ENCODE data around the gene MAVS.
A peak's percentile ranks its signal among the peaks of the same experiment; 100 is the strongest.
"Not testable (repeated sequence)": the region's sequence is repeated elsewhere in the genome, so short reads cannot be mapped to it uniquely, and the experiment has no call there.

The MAVS gene

DNA sequence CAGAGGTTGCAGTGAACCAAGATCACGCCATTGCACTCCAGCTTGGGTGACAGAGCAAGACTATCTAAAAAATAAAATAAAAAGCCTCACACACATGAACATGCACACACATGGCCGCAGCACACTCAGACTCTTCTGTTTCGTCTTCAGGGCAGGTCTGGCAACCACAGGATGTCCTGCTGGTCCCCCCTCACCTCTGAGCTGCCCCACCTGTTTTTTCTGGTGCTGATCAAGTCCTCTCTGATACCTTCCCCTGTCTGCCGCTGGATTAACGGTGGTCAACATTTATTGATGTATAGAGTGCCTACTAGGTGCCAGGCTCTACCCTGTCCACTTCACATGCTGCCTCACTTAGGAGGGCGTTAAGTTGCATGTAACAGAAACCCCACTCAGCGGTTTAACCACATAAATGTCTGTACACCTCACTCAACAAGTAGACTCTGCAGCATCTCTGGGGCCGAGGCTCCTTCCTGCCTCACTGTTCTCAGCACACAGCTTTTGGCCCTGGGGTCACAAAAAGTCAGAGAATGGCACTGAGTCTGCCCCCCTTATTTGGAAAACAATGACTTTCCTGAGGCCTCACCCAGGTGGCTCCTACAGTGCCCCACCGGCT lies 30.8 kb upstream of the MAVS start:
- DNase-seq = no peak

DNA sequence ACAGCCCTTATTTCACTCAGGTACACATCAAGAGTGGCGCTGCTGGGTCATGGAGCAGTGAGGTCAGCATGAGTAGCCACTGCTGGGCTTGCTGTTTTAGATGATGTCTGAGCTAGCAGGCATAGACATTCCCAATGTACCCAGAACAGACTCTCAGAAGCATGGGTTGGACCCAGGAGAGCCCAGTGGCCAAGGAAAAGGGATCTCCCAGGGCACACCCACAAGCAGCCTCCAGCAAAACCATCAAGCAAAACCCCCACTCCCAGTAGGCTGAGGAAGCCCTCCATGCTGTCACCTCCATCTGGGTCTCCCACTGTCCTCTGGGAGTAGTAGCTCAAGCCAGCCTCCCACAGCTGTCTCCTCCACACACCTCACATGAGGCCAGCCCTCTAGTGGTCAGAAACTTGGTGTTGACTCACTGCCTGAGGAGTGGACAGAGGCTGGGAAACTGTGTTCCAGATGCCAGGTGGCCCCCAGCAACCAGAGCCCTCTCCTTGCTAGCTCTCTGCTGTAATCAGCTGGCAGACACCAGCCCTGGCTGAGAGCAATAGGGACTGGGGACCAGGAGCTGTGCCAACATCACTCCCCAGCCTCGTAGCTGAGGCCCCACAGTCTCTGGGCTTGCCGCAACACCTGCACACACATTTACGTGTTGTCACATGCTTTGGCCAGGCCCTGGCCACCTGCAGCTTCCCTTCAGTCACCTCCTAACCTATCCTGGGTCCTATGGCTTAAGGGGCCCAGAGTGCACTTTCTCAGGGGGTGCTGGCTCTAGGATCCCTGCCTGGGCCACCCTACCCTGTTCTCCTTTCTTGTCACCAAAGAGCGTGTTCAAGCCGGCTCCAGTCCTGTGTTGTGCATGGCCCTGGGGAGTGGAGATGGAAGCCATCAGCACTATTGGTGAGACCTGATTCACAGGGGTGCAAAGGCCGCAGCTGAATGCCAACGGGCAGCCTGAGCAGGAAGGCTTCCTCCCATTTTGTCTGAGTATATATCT lies 28.2 kb upstream of the MAVS start:
- peak; percentile 85 for DNase-seq

DNA sequence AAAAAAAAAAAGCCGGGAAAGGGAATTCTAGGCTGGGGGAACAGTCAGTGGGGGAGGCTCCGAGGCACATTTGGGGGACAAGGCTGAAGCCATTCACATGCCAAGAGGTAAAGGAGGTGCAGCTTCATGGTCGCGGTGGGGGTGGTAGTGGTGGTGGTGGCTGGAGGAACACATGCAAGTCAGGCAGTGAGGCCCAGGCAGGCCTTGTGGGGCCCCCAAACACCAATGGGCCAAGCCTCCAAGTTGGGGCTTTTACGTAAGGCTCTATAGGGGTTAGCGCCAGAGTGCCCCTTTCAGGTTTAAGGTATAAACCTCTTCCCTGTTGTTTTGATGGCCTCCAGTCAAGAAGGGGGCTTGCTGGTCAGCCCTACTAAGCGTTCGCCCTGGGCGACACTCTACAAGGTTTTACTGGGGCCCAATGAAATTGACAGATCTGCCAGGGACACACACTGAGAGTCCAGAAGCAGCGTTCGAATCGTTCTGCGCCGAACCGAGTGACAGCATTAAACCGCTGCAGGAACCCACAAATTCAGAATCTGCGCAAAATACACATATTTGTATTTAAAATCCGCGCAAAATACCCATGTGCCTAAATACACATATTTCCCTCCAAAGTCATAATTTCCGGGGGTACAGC lies 27.1 kb upstream of the MAVS start:
- DNase-seq = peak; percentile 37

DNA sequence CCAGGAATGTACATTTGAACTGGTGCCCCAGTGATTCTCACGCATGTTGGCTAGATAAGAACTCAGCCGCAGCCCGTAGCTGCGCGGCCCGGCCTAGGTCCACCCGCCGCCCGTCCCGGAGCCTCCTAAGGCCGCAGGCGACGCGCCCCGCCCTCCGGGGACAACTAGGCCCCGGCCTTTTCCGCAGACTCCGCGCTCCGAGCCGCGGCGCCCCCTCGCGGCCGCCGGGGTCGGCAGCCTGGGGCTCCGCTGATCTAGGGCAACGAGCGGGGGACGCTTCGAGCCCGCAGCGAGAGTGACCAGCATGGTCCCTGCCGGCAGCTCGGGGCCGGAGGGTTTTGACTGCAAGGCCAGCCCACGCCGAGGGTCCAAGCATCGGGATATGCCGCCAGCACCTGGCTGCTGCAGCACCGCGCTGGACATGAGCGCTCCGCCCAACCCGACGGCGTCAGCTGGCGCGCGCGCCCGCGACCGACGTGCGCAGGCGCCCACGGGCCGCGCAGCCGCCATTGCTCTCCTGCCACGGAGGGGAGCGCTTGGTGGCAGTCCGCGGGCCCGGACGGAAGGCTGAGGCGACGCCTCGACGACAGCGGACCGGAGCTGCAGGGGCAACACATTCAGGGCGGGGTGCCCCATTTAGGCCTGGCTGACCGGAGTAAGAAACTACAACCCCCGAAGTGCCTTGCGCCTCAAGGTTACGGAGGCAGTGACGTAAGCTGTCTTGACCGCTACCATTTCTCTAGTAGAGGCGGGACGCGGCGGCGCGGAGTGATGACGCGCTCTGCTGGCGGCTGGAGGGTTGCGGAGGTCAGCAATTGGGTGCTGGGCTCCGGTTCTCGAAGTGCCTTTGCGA lies 26.4 kb upstream of the MAVS start, which contains the start of gene AP5S1:
Gene AP5S1 (plus strand): TSS at position 500 of the 853 bp plus-strand sequence. CDS start 1,571 bp downstream, outside the sequence.
- DNase-seq = peak; percentile 97

DNA sequence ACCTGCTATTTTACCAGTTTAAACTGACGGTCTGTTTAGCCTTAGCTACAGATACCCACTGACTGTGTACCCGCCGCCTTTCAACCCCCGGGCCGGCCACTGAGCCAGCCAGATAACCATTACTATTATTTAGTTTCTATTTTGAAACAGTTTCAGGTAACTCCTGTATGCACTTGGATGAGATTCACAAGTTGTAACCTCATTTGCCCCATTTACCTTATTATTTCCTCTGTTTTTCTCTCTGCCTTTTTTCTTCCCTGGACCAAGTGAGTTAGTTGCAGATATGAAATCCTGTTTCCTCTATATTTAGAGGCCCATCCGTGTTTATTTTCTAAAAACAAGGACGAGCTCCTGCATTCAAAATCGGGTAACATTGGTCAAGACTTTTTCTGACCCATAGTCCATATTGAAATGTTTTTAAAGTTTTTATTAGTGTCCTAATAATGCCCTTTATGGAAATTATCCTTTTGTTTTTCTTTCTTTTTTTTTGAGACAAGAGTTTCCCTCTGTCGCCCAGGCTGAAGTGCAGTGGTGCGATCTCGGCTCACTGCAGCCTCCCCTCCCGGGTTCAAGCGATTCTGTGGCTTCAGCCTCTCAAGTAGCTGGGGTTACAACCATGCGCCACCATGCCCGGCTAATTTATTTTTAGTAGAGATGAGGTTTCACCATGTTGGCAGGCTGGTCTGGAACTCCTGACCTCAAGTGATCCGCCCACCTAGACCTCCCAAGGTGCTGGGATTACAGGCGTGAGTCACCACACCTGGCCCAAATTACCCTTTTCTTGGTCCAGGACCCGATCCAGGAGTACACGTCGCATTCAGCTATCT lies 25.5 kb upstream of the MAVS start:
- no peak for DNase-seq

DNA sequence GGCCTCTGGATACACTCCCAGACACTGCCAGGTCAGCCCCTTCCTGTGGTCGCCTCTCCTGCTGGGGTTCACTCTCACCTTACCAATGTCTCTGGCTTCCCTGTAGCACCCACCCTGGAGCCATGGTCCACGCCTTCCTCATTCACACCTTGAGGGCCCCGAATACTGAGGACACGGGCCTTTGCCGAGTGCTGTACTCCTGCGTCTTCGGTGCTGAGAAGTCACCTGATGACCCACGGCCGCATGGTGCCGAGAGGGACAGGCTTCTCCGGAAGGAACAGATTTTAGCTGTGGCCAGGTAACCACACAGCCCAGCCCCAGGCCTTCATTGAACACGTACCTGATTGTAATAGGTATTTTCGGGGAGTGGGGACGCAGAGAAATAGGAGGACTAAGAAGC lies 24.6 kb upstream of the MAVS start:
- no peak for DNase-seq

DNA sequence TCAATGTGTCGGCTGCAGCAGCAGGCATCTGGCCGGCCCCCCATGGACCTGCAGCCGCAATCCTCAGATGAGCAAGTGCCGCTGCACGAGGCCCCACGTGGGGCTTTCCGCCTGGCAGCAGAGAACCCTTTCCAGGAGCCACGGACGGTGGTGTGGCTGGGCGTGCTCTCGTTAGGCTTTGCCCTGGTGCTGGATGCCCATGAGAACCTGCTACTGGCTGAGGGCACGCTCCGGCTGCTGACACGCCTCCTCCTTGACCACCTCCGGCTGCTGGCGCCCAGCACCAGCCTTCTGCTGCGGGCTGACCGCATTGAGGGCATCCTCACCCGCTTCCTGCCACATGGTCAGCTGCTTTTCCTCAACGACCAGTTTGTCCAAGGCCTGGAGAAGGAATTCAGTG lies 22.8 kb upstream of the MAVS start:
- DNase-seq = no peak

DNA sequence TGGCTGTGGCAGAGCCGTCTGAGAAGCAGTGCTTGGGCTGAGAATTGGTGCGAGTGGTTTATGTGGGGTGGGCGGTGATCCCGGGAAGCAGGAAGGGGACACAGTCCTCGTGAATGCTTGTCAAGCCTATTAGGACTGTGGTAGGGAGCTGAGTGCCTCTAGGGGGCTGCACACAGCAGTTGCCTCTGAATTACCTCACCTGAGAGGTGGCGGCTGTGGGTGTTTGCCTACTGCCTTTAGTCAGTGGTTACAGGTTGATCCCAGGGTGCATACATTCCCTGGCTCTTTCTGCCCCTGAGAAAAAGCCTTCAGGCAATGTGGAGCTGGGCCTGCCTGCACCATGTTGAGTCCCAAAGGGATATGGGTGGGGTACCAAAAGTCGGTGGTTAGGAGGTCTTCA lies 21.1 kb upstream of the MAVS start:
- DNase-seq = no peak

DNA sequence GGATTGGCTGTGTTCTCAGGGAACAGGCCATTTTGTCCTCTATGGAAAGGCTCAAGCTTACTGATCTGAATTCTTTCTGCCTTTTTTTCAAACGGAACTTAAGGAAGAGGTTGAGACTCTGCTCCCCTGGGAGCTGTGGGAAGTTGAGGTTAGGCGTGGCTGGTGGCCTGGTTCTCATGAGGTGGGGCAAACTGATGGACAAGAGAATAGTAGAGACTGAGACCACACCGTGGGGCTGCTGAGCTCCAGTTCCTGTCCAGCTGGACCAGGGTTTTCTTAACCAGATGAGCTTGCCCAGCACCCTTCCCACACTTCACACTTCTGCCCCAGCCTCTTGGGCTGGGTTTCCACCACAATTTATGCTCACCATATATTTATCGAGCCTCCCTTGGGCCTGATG lies 20.2 kb upstream of the MAVS start:
- no peak for DNase-seq

DNA sequence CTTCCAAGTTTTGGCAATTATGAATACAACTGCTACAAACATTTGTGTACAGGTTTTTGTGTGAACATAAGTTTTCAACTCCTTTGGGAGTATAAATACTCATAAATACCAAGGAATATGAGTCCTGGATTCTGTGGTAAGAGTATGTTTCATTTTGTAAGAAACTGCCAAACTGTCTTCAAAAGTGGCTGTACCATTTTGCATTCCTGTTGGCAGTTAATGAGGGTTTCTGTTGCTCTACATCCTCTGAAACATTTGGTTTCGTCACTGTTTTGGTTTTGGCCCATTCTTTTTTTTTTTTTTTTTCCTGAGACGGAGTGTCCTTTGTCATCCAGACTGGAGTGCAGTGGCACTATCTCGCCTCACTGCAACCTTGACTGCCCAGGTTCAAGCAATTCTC lies 17.8 kb upstream of the MAVS start:
- DNase-seq = no peak

DNA sequence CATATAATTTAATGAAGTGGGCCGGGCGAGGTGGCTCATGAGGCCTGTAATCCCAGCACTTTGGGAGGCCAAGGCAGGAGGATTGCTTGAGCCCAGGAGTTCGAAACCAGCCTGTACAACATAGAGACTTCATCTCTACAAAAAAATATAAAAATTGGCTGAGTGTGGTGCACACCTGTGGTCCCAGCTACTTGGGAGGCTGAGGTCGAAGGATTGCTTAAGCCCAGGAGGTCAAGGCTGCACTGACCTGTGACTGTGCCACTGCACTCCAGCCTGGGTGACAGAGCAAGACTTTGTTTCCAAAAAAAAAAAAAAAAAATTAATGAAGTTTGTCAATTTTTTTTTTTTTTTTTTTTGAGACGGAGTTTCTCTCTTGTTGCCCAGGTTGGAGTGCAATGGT lies 16.7 kb upstream of the MAVS start:
- not testable (repeated sequence) for DNase-seq

DNA sequence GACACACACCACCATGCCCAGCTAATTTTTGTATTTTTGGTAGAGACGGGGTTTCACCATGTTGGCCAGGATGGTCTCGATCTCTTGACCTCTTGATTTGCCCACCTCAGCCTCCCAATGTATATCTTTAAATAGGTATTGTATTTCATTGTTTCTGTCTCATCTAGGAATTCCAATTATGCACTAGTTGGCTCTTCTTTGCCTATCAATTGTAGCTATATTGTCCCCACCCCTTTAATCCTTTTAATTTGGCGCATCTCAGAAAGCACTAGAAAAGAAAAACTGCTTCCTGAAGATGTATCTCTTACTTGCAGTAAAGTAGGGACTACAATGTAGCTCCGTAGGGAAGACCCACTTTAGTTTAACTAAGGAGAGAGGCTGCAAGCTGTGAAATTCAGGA lies 10.5 kb upstream of the MAVS start:
- no peak for DNase-seq

DNA sequence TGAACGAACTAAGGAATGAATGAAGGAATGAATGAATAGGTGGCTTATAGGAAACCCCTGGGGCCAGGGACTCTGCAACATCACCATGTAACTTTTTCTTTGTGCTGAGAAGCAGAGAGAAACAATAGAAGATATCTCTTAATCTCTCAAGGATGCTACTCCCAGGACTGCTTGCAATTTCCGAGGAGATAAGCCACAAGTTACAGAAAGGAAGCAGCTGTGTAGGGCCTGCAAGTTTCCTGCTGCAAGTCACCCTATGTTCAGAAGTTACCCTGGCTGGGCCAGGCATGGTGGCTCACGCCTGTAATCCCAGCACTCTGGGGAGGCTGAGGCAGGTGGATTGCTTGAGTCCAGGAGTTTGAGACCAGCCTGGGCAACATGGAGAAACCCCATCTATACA lies 7.3 kb upstream of the MAVS start:
- peak; percentile 88 for DNase-seq

DNA sequence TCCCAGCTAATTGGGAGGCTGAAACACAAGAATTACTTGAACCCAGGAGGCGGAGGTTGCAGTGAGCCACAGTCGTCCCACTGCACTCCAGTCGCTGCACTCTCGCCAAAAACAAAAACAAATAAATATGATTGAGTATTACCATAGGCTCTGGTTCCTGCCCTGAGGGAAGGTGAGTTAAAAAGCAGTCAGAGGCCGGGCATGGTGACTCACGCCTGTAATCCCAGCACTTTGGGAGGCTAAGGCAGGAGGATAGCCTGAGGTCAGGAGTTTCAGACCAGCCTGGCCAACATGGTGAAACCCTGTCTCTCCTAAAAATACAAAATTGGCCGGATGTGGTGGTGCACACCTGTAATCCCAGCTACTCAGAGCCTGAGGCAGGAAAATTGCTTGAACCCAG lies 6.4 kb upstream of the MAVS start:
- DNase-seq = not testable (repeated sequence)

DNA sequence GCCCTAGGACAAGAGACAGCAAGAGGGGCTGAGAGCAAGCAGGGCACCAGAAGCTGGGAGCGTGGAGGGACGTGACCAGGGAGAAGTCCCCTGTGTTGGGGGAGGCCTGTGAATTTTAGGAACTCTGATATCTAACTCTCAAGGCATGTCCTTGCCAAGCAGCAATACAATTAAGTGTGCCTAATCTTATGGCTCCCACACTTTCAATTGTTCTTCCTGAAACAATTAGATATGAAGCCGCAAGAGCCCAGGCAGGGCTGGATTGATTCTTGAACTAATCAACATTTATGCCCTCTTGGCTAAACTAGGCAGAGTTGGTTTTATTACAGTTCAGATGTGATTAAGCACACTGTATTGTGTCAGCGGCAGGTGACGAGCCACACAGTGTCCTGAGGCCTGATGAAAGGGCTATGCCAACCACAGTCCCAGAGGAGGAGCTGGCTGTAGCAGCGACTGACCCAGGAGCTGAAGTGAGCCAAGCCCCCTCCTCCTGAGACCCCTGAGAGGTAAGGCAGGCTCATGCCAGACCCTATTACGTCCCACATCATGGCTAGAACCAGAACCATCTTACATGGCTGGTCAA lies 4.2 kb upstream of the MAVS start:
- peak; percentile 97 for DNase-seq

DNA sequence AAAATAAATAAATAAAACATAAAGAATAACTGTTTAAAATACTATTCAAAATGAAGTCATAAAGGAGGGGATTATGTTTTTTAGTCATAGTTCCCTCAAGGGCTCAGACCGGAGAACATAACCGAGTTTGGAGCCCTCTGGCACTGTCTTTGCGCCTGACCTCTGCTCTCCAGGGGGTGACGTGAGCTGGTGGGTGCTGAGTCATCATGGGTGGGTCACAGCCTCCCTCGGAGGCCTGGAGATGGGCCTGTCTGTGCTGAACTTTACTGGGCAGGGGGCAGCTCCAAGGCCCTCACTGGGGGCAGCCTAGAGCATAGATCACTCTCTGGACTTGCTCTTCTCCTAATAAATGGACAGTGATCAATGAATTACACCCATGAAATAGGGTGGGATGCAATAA lies 3.1 kb upstream of the MAVS start:
- peak; percentile 76 for DNase-seq

DNA sequence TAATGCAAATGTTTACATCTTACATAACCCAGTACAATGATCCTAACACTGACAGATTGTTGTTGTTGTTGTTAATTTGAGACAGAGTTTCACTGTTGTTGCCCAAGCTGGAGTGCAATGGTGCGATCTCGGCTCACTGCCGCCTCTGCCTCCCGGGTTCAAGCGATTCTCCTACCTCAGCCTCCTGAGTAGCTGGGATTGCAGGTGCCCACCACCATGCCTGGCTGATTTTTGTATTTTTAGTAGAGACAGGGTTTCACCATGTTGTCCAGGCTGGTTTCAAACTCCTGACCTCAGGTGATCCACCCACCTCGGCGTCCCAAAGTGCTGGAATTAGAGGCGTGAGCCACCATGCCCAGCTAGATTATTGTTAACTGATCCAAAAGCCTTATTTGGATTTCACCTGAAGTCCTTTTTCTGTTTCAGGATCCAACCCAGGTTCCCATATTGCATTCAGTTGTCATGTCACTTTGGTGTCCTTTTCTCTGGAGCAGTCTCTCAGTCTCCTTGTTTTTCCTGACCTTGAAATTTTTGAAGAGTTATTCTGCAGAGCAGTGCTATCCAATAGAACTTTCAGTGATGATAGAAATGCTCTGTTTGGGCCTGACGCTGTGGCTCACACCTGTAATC lies 2.5 kb upstream of the MAVS start:
- not testable (repeated sequence) for DNase-seq

DNA sequence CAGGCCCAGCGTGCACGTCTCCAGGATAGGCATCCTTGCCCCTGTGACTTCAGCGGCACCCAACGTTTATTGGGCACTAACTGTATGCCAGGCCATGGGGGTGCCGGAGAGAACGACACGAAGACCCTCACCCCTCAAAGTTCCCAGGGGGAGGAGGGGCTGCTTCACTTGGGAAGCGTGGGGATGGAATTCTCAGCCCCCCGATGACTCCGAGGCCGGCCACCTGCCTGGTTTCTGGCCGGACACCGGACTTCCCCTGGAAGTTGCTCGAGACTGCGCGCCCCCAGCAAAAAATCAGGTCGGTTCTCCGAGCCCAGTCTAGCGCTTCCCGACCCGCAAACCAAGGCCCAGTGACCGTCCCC lies 275 bp upstream of the MAVS start:
- DNase-seq = no peak

DNA sequence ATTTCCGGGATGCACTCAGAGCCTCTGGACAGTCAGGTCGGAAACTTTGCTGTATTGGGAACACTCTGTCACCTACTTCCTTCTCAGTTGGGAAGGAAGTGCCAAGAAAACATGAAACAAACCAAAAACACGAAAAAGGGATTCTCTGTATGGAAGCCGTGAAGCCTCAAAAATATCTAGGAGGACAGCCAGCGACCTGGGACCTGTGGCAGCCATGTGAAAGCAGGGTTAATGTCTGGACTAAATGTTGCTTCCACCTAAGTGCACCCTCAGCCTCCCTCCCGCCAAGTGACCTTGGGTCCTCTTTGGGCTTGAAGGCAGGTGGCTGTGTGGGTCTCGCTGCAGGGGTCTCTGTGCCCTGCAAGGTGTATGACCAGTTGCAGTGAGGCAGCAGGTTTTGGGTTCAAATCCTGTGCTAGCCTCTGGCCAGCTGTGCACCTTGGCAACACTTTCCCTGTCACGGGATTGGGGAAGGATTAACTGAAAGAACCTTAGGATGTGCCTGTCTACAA lies 851 bp downstream of the MAVS start:
- peak; percentile 38 for DNase-seq

DNA sequence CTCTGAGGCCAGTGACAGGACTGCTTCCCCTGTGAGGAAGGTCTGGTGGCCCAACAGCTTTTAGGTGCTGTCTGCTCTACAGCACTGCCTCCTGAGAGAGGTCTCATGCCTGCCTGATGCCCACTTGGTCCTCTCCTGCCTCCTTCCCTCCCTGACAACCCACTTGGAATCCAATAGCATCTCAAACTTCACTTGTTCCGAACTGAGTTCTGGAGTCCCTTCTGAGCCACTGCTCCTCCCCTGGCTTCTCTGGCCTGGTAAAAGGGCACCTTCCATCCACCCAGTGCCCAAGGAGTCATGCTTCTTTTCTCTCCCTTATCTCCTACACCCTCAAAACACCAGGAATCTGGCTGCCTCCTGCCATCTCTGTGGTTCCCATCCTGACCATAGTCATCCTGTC lies 1.9 kb downstream of the MAVS start:
- no peak for DNase-seq

DNA sequence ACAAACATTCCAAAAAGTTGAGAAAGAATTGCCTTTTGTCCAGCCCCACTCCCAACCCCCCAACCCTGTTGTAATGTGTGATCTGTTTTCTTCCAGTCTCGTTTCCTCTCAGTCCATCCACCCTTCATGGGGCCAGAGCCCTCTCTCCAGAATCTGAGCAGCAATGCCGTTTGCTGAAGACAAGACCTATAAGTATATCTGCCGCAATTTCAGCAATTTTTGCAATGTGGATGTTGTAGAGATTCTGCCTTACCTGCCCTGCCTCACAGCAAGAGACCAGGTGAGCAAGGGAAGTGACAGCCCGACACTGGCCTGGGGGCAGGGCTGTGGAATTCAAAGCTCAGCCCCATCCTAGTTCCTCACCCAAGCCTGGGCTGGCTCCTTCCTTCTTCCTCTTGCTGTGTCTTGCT lies 7.8 kb downstream of the MAVS start:
- DNase-seq = no peak

All from hematopoietic multipotent progenitor cell treated with erythropoietin and hydrocortisone succinate and interleukin-3 and kit ligand, for 6 days (in vitro differentiated cells).